ENCODE results near the gene MAP2K3. TPM values are rescaled to one million over a fixed set of nuclear protein-coding genes. Genes with fewer than 3 reads are reported as not detected.
A peak's percentile ranks its signal among the peaks of the same experiment; 100 is the strongest.
"Not testable (repeated sequence)": the region's sequence is repeated elsewhere in the genome, so short reads cannot be mapped to it uniquely, and the experiment has no call there.

The MAP2K3 gene
- total RNA-seq, 1 experiment from 2014 or later = 50.9 TPM

DNA sequence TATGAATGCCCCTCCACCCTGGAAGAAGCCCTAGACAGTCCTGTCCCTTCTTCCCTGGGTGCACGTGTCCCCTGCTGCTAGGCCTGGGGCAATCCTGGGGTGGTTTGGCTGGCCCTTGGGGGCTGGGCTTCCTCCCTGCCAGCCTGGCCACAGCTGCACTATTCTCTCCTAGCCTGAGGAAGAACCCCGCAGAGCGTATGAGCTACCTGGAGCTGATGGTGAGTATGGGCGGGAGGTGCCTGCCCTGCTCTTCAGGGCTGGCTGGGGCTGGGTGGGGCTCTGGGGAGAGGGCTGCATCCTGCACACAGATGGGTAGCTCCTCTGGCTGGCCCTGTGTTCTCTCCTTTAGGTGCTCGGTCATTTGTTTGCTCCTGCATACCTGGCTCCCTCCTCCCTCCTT lies 28.8 kb downstream of the MAP2K3 start:
- Histone ChIP-seq H3K4me3 (ENCODE audit: low read depth, low read length) (no peak overlapping the region), H3K4me1 (no peaks in the 10 kb centered on the region), H3K36me3 (ENCODE audit: control insufficient read depth, insufficient read depth, low read length) (no peaks in the 10 kb centered on the region), H3K27me3 (replicated peaks; ENCODE audit: control insufficient read depth, insufficient read depth, low read length) (no peaks in the 10 kb centered on the region), H3K9me3 (no peaks in the 10 kb centered on the region)
- CTCF ChIA-PET = interaction anchor here (0.6 kb wide), 1 partner anchor 1414 kb away, joined by 4 read pairs; no protein-coding TSS in a partner anchor
- TF ChIP-seq, protein P1, sequence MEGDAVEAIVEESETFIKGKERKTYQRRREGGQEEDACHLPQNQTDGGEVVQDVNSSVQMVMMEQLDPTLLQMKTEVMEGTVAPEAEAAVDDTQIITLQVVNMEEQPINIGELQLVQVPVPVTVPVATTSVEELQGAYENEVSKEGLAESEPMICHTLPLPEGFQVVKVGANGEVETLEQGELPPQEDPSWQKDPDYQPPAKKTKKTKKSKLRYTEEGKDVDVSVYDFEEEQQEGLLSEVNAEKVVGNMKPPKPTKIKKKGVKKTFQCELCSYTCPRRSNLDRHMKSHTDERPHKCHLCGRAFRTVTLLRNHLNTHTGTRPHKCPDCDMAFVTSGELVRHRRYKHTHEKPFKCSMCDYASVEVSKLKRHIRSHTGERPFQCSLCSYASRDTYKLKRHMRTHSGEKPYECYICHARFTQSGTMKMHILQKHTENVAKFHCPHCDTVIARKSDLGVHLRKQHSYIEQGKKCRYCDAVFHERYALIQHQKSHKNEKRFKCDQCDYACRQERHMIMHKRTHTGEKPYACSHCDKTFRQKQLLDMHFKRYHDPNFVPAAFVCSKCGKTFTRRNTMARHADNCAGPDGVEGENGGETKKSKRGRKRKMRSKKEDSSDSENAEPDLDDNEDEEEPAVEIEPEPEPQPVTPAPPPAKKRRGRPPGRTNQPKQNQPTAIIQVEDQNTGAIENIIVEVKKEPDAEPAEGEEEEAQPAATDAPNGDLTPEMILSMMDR (IDR thresholded peaks at IDR 0.05; ENCODE audit: insufficient read depth in 1 of 2, low read depth in 1 of 2, low read length in 1 of 2, severe bottlenecking in 1 of 2, unreplicated experiment in 1 of 2) = no peak
- POLR2A ChIA-PET = no interaction called here
- Mint-ChIP-seq H3K9me3 (ENCODE audit: unreplicated experiment) (no peaks in the 10 kb centered on the region), H3K27me3 (ENCODE audit: insufficient read depth, unreplicated experiment) (no peaks in the 10 kb centered on the region), H3K4me3 (ENCODE audit: unreplicated experiment) (no peak overlapping the region), H3K36me3 (ENCODE audit: insufficient read depth, unreplicated experiment) (peaks cover 27% of the 10 kb centered on the region), H3K4me1 (ENCODE audit: low read depth, unreplicated experiment) (no peaks in the 10 kb centered on the region), H3K27ac (ENCODE audit: unreplicated experiment) (peak overlapping the region; percentile 13)
- DNase-seq = no peak
- BruUV-seq (replicated peaks) = no TSS peak
- intact Hi-C loops (cut with micrococcal nuclease; ENCODE audit: unreplicated experiment) = no loop called here

- H3K36me3 ChIP-seq (ENCODE audit: control insufficient read depth, insufficient read depth, low read length); DNase-seq; H3K9me3 Mint-ChIP-seq (ENCODE audit: unreplicated experiment); H3K27me3 Mint-ChIP-seq (ENCODE audit: insufficient read depth, unreplicated experiment); POLR2A ChIA-PET; H3K9me3 ChIP-seq; H3K27me3 ChIP-seq (replicated peaks; ENCODE audit: control insufficient read depth, insufficient read depth, low read length); intact Hi-C loops (cut with micrococcal nuclease; ENCODE audit: unreplicated experiment); BruUV-seq (replicated peaks); H3K4me1 ChIP-seq; H3K4me3 Mint-ChIP-seq (ENCODE audit: unreplicated experiment); H3K4me3 ChIP-seq (ENCODE audit: low read depth, low read length); H3K4me1 Mint-ChIP-seq (ENCODE audit: low read depth, unreplicated experiment): not testable (repeated sequence)
- CTCF ChIA-PET = interaction anchor here (0.6 kb wide), 1 partner anchor 1415 kb away, joined by 4 read pairs; no protein-coding TSS in a partner anchor
- Mint-ChIP-seq H3K36me3 (ENCODE audit: insufficient read depth, unreplicated experiment) (peaks cover 22% of the 10 kb centered on the region), H3K27ac (ENCODE audit: unreplicated experiment) (peak overlapping the region; percentile 13)
These were observed 29.2 kb downstream of the MAP2K3 start for GRCh38 chr17:21313761-21314160.

- H3K9me3 Mint-ChIP-seq (ENCODE audit: unreplicated experiment); H3K36me3 ChIP-seq (ENCODE audit: control insufficient read depth, insufficient read depth, low read length); H3K9me3 ChIP-seq; H3K27me3 ChIP-seq (replicated peaks; ENCODE audit: control insufficient read depth, insufficient read depth, low read length); H3K4me1 ChIP-seq; H3K4me3 Mint-ChIP-seq (ENCODE audit: unreplicated experiment); H3K4me1 Mint-ChIP-seq (ENCODE audit: low read depth, unreplicated experiment); intact Hi-C loops (cut with micrococcal nuclease; ENCODE audit: unreplicated experiment); POLR2A ChIA-PET; H3K27ac Mint-ChIP-seq (ENCODE audit: unreplicated experiment); DNase-seq; H3K4me3 ChIP-seq (ENCODE audit: low read depth, low read length); BruUV-seq (replicated peaks); H3K27me3 Mint-ChIP-seq (ENCODE audit: insufficient read depth, unreplicated experiment): not testable (repeated sequence)
- CTCF ChIA-PET = interaction anchor here (0.7 kb wide), 1 partner anchor 375 kb away, joined by 3 read pairs; no protein-coding TSS in a partner anchor
- H3K36me3 Mint-ChIP-seq (ENCODE audit: insufficient read depth, unreplicated experiment) = peaks cover 17% of the 10 kb centered on the region
These were observed 29.8 kb downstream of the MAP2K3 start for GRCh38 chr17:21314261-21314664.

DNA sequence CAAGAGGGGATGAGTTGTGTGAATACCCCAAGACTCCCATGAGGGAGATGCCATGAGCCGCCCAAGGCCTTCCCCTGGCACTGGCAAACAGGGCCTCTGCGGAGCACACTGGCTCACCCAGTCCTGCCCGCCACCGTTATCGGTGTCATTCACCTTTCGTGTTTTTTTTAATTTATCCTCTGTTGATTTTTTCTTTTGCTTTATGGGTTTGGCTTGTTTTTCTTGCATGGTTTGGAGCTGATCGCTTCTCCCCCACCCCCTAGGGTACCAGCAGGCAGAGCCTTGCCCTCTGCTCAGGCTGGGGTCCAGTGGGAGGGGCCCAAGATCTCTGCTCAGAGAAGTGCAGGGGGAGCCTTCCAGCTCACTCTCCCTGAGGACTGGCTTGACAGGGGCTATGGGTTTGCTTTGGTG lies 30.2 kb downstream of the MAP2K3 start:
- intact Hi-C loops (cut with micrococcal nuclease; ENCODE audit: unreplicated experiment); H3K4me1 Mint-ChIP-seq (ENCODE audit: low read depth, unreplicated experiment); H3K27me3 Mint-ChIP-seq (ENCODE audit: insufficient read depth, unreplicated experiment); H3K27me3 ChIP-seq (replicated peaks; ENCODE audit: control insufficient read depth, insufficient read depth, low read length); H3K27ac Mint-ChIP-seq (ENCODE audit: unreplicated experiment); DNase-seq; H3K36me3 ChIP-seq (ENCODE audit: control insufficient read depth, insufficient read depth, low read length); H3K4me3 ChIP-seq (ENCODE audit: low read depth, low read length); H3K9me3 Mint-ChIP-seq (ENCODE audit: unreplicated experiment); H3K4me3 Mint-ChIP-seq (ENCODE audit: unreplicated experiment); BruUV-seq (replicated peaks); POLR2A ChIA-PET; H3K4me1 ChIP-seq; H3K9me3 ChIP-seq: not testable (repeated sequence)
- CTCF ChIA-PET = interaction anchor here (0.6 to 0.7 kb wide), 2 partner anchors 19 to 374 kb away, joined by 3 read pairs; no protein-coding TSS in a partner anchor
- H3K36me3 Mint-ChIP-seq (ENCODE audit: insufficient read depth, unreplicated experiment) = peaks cover 16% of the 10 kb centered on the region

DNA sequence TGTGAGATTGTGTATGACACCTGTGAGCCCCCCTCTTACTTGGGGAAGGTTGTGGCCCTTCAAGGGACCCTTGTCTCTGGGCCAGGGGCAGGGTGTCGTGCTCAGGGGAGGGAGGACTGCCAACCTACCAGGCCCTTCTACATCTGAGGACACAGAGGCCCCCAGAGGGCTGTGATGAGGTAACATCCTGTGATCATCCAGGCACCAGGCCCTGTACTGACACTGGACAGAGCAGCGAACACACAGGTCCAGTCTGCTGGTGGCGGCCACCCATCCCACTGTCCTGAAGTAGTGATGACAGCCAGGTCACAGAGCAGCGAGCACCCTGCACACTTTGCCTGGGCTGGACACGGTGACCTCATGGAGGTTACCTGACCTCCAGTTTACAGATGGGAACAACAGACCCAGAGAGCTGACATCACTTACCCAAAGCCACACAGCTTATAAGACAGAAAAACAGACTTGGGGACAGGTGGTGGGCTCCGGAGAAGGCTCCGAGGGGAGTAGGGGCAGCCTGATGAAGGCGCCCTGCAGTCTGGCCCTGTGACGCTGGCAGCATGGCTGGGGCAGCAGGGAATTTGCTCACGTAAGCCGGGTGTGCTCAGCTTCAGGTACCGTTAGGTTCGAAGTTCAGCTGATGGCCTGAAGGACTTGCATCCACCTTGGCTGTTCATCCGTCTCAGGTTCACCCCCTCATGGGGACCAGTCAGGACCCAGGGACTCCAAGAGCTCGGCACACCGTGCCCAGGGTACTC lies 30.9 kb downstream of the MAP2K3 start:
- H3K36me3 ChIP-seq (ENCODE audit: control insufficient read depth, insufficient read depth, low read length); H3K4me3 Mint-ChIP-seq (ENCODE audit: unreplicated experiment); H3K4me3 ChIP-seq (ENCODE audit: low read depth, low read length); H3K4me1 Mint-ChIP-seq (ENCODE audit: low read depth, unreplicated experiment); H3K27me3 Mint-ChIP-seq (ENCODE audit: insufficient read depth, unreplicated experiment); DNase-seq; BruUV-seq (replicated peaks); intact Hi-C loops (cut with micrococcal nuclease; ENCODE audit: unreplicated experiment); H3K36me3 Mint-ChIP-seq (ENCODE audit: insufficient read depth, unreplicated experiment); H3K9me3 ChIP-seq; H3K27ac Mint-ChIP-seq (ENCODE audit: unreplicated experiment); POLR2A ChIA-PET; H3K9me3 Mint-ChIP-seq (ENCODE audit: unreplicated experiment); H3K4me1 ChIP-seq; H3K27me3 ChIP-seq (replicated peaks; ENCODE audit: control insufficient read depth, insufficient read depth, low read length): not testable (repeated sequence)
- CTCF ChIA-PET = interaction anchor here (0.6 to 0.7 kb wide), 2 partner anchors 20 to 373 kb away, joined by 3 read pairs; no protein-coding TSS in a partner anchor

DNA sequence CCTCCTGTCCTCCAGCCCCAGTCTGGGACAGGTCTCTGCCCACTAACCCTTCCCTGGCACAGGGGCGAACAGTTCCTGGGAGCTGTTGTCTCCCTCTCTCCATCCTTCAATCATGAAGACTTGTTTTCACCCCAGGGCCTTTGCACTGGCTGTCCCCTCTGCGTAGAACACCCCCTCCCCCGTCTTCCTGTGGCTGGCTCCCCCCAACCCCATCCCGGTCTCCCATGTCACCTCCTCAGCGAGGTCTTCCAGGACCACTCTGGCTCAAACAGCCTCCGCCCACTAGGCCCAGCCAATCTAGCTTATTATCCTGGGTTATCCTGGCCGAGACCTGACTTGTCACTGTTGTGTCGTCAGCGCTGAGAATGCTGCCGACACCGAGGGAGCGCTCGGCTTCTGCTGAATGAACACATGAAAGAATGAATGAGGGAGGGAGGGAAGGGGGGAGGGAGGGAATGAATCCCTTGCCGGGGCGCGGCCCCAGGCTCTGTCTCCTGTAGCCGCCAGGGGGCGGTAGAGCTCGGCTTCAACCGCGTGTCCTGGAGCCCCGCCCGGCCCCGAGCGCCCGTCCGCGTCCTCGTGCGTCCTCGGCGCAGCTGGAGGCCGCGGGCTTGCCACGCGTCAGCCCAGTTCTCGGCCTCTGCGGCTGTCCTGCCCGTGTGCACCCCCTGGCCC lies 31.8 kb downstream of the MAP2K3 start:
- H3K9me3 ChIP-seq; H3K27me3 Mint-ChIP-seq (ENCODE audit: insufficient read depth, unreplicated experiment); BruUV-seq (replicated peaks); H3K27me3 ChIP-seq (replicated peaks; ENCODE audit: control insufficient read depth, insufficient read depth, low read length); H3K9me3 Mint-ChIP-seq (ENCODE audit: unreplicated experiment); H3K27ac Mint-ChIP-seq (ENCODE audit: unreplicated experiment); H3K4me3 ChIP-seq (ENCODE audit: low read depth, low read length); H3K4me3 Mint-ChIP-seq (ENCODE audit: unreplicated experiment); H3K36me3 ChIP-seq (ENCODE audit: control insufficient read depth, insufficient read depth, low read length); POLR2A ChIA-PET; H3K4me1 ChIP-seq; intact Hi-C loops (cut with micrococcal nuclease; ENCODE audit: unreplicated experiment); DNase-seq; H3K36me3 Mint-ChIP-seq (ENCODE audit: insufficient read depth, unreplicated experiment); CTCF ChIA-PET; H3K4me1 Mint-ChIP-seq (ENCODE audit: low read depth, unreplicated experiment): not testable (repeated sequence)
